HCT116 (cell line): ENCODE measurements around the gene MBD5. TPM values are rescaled to one million over a fixed set of nuclear protein-coding genes. Genes with fewer than 3 reads are reported as not detected.

ENCODE experiments used
- ATAC-seq: fragments of 200-7000 bp; cut with Tn5 transposase; 2 replicates; pipeline ENCODE4 v1.9.1; 2020; ENCODE audit warnings: mild to moderate bottlenecking, moderate library complexity
- BruUV-seq: library from RNA; stranded (reverse); fragments of 400-500 nt; replicated peaks from 2 replicates; lab custom pipeline; 2021; lab: Mats Ljungman, UMichigan
- CTCF ChIA-PET: fragments of 300-600 bp; sonication (Branson Sonifier 250); formaldehyde crosslinking; loops from one replicate; lab custom pipeline; 2021; ENCODE audit warnings: antibody characterized with exemption; lab: Charles Lee
- POLR2A ChIA-PET: fragments of 300-600, 350-600 bp; sonication (Branson Sonifier 250); formaldehyde crosslinking; loops from one replicate; lab custom pipeline; 2021; ENCODE audit warnings: antibody characterized with exemption; lab: Charles Lee
- RAD21 ChIA-PET, 2 experiments: fragments of 300-600 bp; sonication (Branson Sonifier 250); formaldehyde crosslinking; loops; one replicate each; lab custom pipeline; 2023; ENCODE audit warnings: low total read pairs in 2 of 2; ENCODE audit not compliant: uncharacterized antibody in 2 of 2, unreplicated experiment in 2 of 2, low non-redundant PET in 1 of 2; lab: Charles Lee
- DNase-seq: peaks from one replicate; pipeline ENCODE4 v3.0.0-alpha.2; 2010; ENCODE audit warnings: low read depth, low spot score
- H2AFZ ChIP-seq: fragments of 200-600 bp; shearing (Covaris generic), sonication (generic); 2 replicates; pipeline ENCODE4 v1.6.1; 2017; ENCODE audit warnings: low read depth, mixed run types, mixed read lengths, antibody characterized with exemption, low read length; ENCODE audit not compliant: poor library complexity, severe bottlenecking
- H3K27ac ChIP-seq: 2 replicates; pipeline ENCODE4 v1.5.1; 2012; ENCODE audit warnings: low read depth, low read length
- H3K27me3 ChIP-seq: fragments of 200-600 bp; sonication (generic); 2 replicates; pipeline ENCODE4 v1.6.1; 2016; ENCODE audit warnings: mixed run types, low read length, mixed read lengths; ENCODE audit not compliant: insufficient read depth
- H3K36me3 ChIP-seq, 2 experiments: fragments of 200-500 bp in 1 of 2; fragments of 200-600 bp in 1 of 2; sonication (Bioruptor generic) in 1 of 2; sonication (generic) in 1 of 2; 2 replicates each; pipeline versions ENCODE4 v1.5.1 to v1.6.1; 2014 to 2016; ENCODE audit warnings: low read length in 2 of 2, inconsistent platforms in 1 of 2, mixed read lengths in 1 of 2, mixed run types in 1 of 2; ENCODE audit not compliant: insufficient read depth in 2 of 2, control insufficient read depth in 1 of 2
- H3K4me1 ChIP-seq, 2 experiments: fragments of 200-600 bp in 1 of 2; sonication (generic) in 1 of 2; 2 replicates each; pipeline versions ENCODE4 v1.5.1 to v1.6.1; 2012 to 2017; ENCODE audit warnings: low read length in 2 of 2, inconsistent platforms in 1 of 2, mild to moderate bottlenecking in 1 of 2, mixed read lengths in 1 of 2, mixed run types in 1 of 2, moderate library complexity in 1 of 2; ENCODE audit not compliant: insufficient read depth in 2 of 2, control insufficient read depth in 1 of 2
- H3K4me2 ChIP-seq: fragments of 200-600 bp; sonication (generic); 2 replicates; pipeline ENCODE4 v1.6.1; 2017; ENCODE audit warnings: mixed run types, low read length, mixed read lengths
- H3K4me3 ChIP-seq, 2 experiments: fragments of 200-600 bp in 1 of 2; sonication (generic) in 1 of 2; replicated peaks in 1 of 2; 2 replicates each; pipeline ENCODE4 v1.5.1; 2011 to 2016; ENCODE audit warnings: low read length in 2 of 2, control low read depth in 1 of 2, low read depth in 1 of 2, mild to moderate bottlenecking in 1 of 2, mixed read lengths in 1 of 2, mixed run types in 1 of 2
- H3K79me2 ChIP-seq: fragments of 200-600 bp; sonication (generic); 2 replicates; pipeline ENCODE4 v1.6.1; 2017; ENCODE audit warnings: mild to moderate bottlenecking, mixed run types, low read length, moderate library complexity, mixed read lengths; ENCODE audit not compliant: insufficient read depth
- H3K9ac ChIP-seq: fragments of 200-600 bp; sonication (generic); 2 replicates; pipeline ENCODE4 v1.6.1; 2016; ENCODE audit warnings: low read length, mixed read lengths
- H3K9me2 ChIP-seq: fragments of 200-600 bp; sonication (generic), shearing (Covaris generic); 2 replicates; pipeline ENCODE4 v1.6.1; 2017; ENCODE audit warnings: mixed run types, mild to moderate bottlenecking, moderate library complexity; ENCODE audit not compliant: insufficient read depth
- H3K9me3 ChIP-seq, 2 experiments: fragments of 200-500 bp in 1 of 2; fragments of 200-600 bp in 1 of 2; sonication (Bioruptor generic) in 1 of 2; sonication (generic) in 1 of 2; 2 replicates each; pipeline ENCODE4 v1.6.1; 2014 to 2017; ENCODE audit warnings: low read length in 2 of 2, mixed read lengths in 2 of 2, inconsistent platforms in 1 of 2, low read depth in 1 of 2, mild to moderate bottlenecking in 1 of 2, mixed run types in 1 of 2, moderate library complexity in 1 of 2; ENCODE audit not compliant: control insufficient read depth in 1 of 2, insufficient read depth in 1 of 2
- H4K20me1 ChIP-seq: fragments of 200-600 bp; sonication (generic), shearing (Covaris generic); 2 replicates; pipeline ENCODE4 v1.6.1; 2017; ENCODE audit warnings: mixed run types, mild to moderate bottlenecking, moderate library complexity; ENCODE audit not compliant: insufficient read depth
- CEBPB ChIP-seq: IDR thresholded peaks from 2 replicates; pipeline ENCODE4 v1.6.1; 2012; ENCODE audit warnings: low read depth
- CTCF ChIP-seq, 3 experiments: fragments of 200-600 bp in 1 of 3; sonication (generic) in 1 of 3; IDR thresholded peaks in 2 of 3; conservative IDR thresholded peaks in 1 of 3; 2 replicates each; pipeline ENCODE4 v1.5.1; 2012 to 2017; ENCODE audit warnings: low read depth in 2 of 3, low read length in 2 of 3, antibody characterized with exemption in 1 of 3, borderline replicate concordance in 1 of 3, control low read depth in 1 of 3, mild to moderate bottlenecking in 1 of 3, mixed read lengths in 1 of 3, mixed run types in 1 of 3, moderate library complexity in 1 of 3; ENCODE audit not compliant: insufficient read depth in 1 of 3
- EGR1 ChIP-seq: IDR thresholded peaks from 2 replicates; pipeline ENCODE4 v1.6.1; 2012; ENCODE audit warnings: low read depth
- ELF1 ChIP-seq: IDR thresholded peaks from 2 replicates; pipeline ENCODE4 v1.6.1; 2012; ENCODE audit warnings: low read depth, borderline replicate concordance
- EZH2 ChIP-seq: fragments of 200-600 bp; sonication (generic); IDR thresholded peaks from 2 replicates; pipeline ENCODE4 v1.6.1; 2017; ENCODE audit warnings: antibody characterized with exemption, mixed run types
- EZH2phosphoT487 ChIP-seq: fragments of 200-600 bp; IDR thresholded peaks from 2 replicates; pipeline ENCODE4 v1.6.1; 2018; ENCODE audit warnings: antibody characterized with exemption, borderline replicate concordance
- FOSL1 ChIP-seq: IDR thresholded peaks from 2 replicates; pipeline ENCODE4 v1.6.1; 2012; ENCODE audit warnings: low read depth
- JUND ChIP-seq: IDR thresholded peaks from 2 replicates; pipeline ENCODE4 v1.6.1; 2012
- POLR2A ChIP-seq: IDR thresholded peaks from 2 replicates; pipeline ENCODE4 v1.7.0; 2011; ENCODE audit warnings: borderline replicate concordance; ENCODE audit not compliant: insufficient read depth, insufficient read length; ENCODE audit errors: extremely low read depth
- RAD21 ChIP-seq: IDR thresholded peaks from 2 replicates; pipeline ENCODE4 v1.6.1; 2012; ENCODE audit warnings: low read depth, mild to moderate bottlenecking
- SP1 ChIP-seq: IDR thresholded peaks from 2 replicates; pipeline ENCODE4 v1.6.1; 2012; ENCODE audit warnings: low read depth
- SRF ChIP-seq: IDR thresholded peaks from 2 replicates; pipeline ENCODE4 v1.6.1; 2012; ENCODE audit warnings: low read depth
- TCF7L2 ChIP-seq: IDR thresholded peaks from 2 replicates; pipeline ENCODE4 v1.7.0; 2011; ENCODE audit warnings: borderline replicate concordance, inconsistent platforms; ENCODE audit not compliant: insufficient read depth, insufficient read length; ENCODE audit errors: extremely low read depth
- YY1 ChIP-seq: IDR thresholded peaks from 2 replicates; pipeline ENCODE4 v1.6.1; 2011; ENCODE audit warnings: low read length, low read depth, moderate library complexity, mild to moderate bottlenecking; ENCODE audit not compliant: insufficient replicate concordance; ENCODE audit errors: extremely low read depth
- ZBTB33 ChIP-seq: IDR thresholded peaks from 2 replicates; pipeline ENCODE4 v1.6.1; 2011; ENCODE audit warnings: mild to moderate bottlenecking, low read length, moderate library complexity; ENCODE audit not compliant: insufficient replicate concordance; ENCODE audit errors: extremely low read depth
- ZFX ChIP-seq: fragments of 450-650 bp; IDR thresholded peaks from 2 replicates; pipeline ENCODE4 v1.6.1; 2017
- ZNF274 ChIP-seq: fragments of 200-500 bp; sonication (Bioruptor generic); IDR thresholded peaks from 2 replicates; pipeline ENCODE4 v1.6.1; 2014; ENCODE audit warnings: mild to moderate bottlenecking, low read depth, low read length, inconsistent platforms
- intact Hi-C: fragments of 100-400 bp; cut with micrococcal nuclease; formaldehyde crosslinking; loops from 2 replicates; pipeline ENCODE4 v1.10.0; 2022
- total RNA-seq: library from RNA; stranded (reverse); gene quantifications from one replicate; pipeline ENCODE4 v1.2.1, GENCODE V29; 2021; ENCODE audit not compliant: unreplicated experiment

MBD5 gene
- total RNA-seq, 1 experiment from 2014 or later = 20.5 TPM

- TF ChIP-seq ZBTB33 = no peak
- no peak for TF ChIP-seq SRF
These were observed 87.5 kb downstream of the MBD5 start (continued) for GRCh38 chr2:148108385-148108784.

GRCh38 chr2:148110184-148110583, 89.3 kb downstream of the MBD5 start:
- RAD21 ChIA-PET = no interaction called here
- POLR2A ChIA-PET = no interaction called here
- CTCF ChIA-PET = no interaction called here
- Histone ChIP-seq H3K27ac (no peak overlapping the region), H3K4me2 (no peak overlapping the region), H3K4me1 (no peaks in the 10 kb centered on the region), H4K20me1 (no peaks in the 10 kb centered on the region), H3K27me3 (no peaks in the 10 kb centered on the region), H3K9me2 (no peaks in the 10 kb centered on the region), H3K4me3 (no peak overlapping the region), H2AFZ (no peak overlapping the region), H3K36me3 (no peaks in the 10 kb centered on the region), H3K79me2 (no peaks in the 10 kb centered on the region), H3K9ac (no peak overlapping the region), H3K9me3 (no peaks in the 10 kb centered on the region)
- no peak for DNase-seq
- intact Hi-C loops = no loop called here
- TF ChIP-seq SP1 (no peak), RAD21 (no peak), YY1 (no peak), POLR2A (no peak), SRF (no peak), EZH2 (no peak), ZNF274 (no peak), FOSL1 (no peak), JUND (no peak), CEBPB (no peak), ELF1 (no peak), TCF7L2 (no peak), ZFX (no peak), EZH2phosphoT487 (no peak), EGR1 (no peak), CTCF (IDR thresholded peaks at IDR 0.05 in 2 of 3, conservative IDR thresholded peaks at IDR 0.05 in 1 of 3; ENCODE audit: borderline replicate concordance in 1 of 3, insufficient read depth in 1 of 3, low read depth in 2 of 3, low read length in 2 of 3) (no peak)
- no peak for ATAC-seq
- no TSS peak for BruUV-seq
